Frontal cortex (tissue), 4 donors: ENCODE data around the gene HGFAC. TPM values are rescaled to one million over a fixed set of nuclear protein-coding genes. Genes with fewer than 3 reads are reported as not detected.

Source experiments
- DNase-seq, 2 donors: peaks; one replicate each; pipeline ENCODE4 v3.0.0; 2012; ENCODE audit warnings: low spot score in 2 of 2
- FAIRE-seq: peaks from 2 replicates; lab custom pipeline; 2012; peaks lifted over from hg19 to GRCh38; lab: Jason Lieb, UNC
- total RNA-seq: library from RNA; depleted of rRNA; stranded (reverse); fragments of >200 nt; gene quantifications from one replicate; pipeline ENCODE4 v1.2.3, GENCODE V29; 2014
- donor health status: control.
- donor health status: control.
- donor health status: control.

HGFAC gene
- total RNA-seq, 1 donor from 2014 or later = 1.6 TPM

DNA sequence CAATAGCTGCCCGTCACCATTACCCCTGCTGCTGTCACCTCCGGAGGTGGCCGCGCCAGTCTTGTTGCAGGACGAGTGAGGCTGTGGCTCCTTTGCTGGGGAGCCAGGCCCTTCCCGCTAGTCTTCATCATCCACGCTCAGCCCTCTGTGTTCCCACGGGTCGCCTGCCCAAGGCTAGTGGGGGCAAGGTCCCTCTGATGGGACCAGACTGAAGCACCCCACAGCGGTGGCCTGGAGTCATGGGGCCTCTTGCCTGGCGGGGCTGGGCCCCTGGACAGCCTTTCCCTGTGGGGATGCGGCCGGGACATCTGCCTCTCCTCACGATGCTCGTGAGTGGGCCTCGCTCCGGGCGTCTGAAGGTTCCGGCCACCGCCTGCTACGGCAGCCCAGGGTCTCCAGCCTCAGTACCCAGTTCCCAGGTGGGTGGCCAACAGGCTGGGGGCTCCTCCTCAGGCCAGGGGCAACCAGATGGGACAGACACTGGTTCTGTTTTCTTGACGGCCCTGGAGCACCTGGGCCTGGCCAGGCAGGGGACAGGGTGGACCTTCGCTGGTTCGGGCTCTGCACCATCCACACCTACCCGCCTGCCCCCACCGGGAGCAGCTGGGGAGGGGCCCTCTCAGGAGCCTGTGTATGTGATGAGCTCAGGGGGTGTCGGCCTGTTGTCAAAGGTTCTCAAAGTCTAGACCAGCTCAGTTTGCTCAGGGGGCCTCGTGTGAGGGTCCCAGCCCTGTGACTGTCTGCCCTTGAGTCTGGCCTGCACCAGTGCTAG, 53.6 kb downstream of the HGFAC start:
- FAIRE-seq = no peak
- DNase-seq = no peak

DNA sequence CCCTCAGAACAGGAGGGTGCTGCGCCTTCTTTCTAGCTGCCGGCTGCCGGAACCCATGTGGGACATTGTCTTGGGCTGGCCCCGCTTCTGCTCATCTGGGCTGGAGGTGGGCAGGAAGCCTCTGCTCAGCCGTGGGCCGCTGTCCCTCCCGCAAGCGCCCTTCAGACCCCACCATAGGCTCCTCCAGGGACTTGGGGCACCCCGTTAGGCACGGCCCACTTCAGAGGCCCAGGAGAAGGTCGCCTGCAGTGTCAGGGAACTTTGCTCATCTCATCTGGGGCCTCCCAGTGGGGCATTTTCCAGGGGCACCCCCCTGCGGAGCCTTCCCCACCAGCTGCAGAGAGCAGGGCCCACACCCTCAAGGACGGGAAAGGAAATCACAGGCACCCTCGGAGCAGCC, 54.3 kb downstream of the HGFAC start:
- FAIRE-seq = no peak
- no peak for DNase-seq

DNA sequence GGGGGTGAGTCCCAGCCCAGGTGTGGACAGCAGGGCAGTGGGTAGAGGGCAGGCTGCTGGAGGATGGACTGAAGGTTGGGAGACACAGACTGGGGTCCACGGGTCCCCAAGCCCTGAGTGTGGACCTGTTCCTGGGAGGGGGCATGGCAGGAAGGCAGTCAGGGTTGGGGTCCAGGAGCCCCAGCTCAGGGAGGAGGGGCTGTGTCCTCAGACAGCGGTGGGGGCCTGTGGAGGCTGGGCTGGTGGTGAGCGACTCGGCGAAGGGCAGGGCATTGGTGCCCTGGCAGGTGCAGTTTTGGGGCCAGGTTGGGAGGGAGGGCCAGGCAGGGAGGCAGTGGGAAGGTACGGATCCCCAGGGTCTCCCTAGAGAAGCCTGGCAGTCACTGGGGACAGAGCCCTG, 55.3 kb downstream of the HGFAC start:
- no peak for DNase-seq
- no peak for FAIRE-seq

DNA sequence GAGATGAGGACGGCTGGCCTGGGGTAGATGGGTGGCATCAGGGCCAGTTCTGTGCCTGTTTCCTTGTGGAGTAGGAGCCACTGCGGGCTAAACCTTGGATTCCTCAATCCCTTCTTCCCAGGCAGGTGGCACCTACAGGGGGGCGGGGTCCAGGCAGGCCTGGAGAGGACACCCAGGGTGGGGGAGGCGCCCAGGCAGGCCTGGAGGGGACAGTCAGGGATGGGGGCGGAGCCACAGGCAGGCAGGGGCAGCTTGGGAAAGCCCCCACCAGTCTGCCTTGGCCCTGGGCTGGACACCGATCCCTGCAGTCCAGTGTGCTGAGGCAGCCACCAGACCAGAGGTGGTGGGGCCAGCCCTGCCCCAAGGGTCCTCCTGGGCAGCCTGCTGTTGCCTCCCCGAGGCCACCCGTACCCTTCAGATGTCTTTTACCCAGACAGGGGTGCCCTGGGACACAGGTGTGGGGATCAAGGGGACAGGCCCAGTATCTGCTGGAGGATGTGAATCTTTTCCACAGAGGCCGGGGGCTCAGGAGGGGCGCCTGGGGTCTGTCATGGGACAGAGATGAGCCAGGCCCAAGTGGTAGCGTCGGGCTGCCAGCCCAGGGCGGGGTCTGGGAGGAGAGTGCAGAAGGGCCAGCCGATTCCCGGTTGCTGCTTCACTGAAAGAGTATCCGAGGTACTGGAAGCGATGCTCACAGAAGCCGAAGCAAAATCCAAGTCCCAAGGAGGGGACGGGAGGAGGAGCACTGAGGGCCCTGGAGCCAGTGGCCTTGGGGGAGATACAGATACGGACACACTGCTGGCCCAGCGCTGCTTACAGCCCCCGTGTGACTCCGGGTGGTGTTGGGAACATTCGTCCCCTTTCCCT, 56.0 kb downstream of the HGFAC start:
- FAIRE-seq = no peak
- DNase-seq = no peak

DNA sequence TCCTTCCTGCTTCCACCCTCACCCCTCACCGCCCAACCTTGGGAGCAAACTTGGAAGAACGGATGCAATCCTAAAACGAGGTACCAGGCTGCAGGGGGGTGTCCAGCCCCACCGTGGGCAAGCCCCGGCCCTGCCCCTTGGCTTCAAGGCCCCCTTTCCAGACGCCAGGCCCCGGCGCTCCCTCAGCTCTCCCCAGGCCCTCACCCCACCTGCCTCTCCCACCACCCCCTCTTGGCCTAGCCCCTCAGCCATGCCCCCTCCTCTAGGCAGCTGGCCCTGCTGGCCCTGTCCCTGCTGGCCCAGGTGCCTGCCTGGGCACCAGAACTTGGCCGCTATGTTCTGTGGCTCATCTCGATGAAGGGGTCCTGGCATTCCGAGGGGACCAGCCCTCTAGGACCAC, 56.6 kb downstream of the HGFAC start:
- DNase-seq (no peak), FAIRE-seq (no peak)

Other genes with a start within 250 kb of the HGFAC start
- gene MSANTD1, start 192.8 kb upstream of the HGFAC start, total RNA-seq = 6.5 TPM
- 72.2 TPM for gene RGS12, start 148.9 kb upstream of the HGFAC start, total RNA-seq
- gene DOK7, start 21.3 kb downstream of the HGFAC start, total RNA-seq = under 0.01 TPM
- 13.5 TPM for gene LRPAP1, start 90.5 kb downstream of the HGFAC start, total RNA-seq